HG03095 (cell line): Measurements from ENCODE around the gene CCDC80.

Experiments used
- ATAC-seq: cut with Tn5 transposase; IDR thresholded peaks from one replicate; pipeline ENCODE4 v1.9.1; 2021; ENCODE audit warnings: moderate library complexity; ENCODE audit not compliant: unreplicated experiment

Gene CCDC80, protein sequence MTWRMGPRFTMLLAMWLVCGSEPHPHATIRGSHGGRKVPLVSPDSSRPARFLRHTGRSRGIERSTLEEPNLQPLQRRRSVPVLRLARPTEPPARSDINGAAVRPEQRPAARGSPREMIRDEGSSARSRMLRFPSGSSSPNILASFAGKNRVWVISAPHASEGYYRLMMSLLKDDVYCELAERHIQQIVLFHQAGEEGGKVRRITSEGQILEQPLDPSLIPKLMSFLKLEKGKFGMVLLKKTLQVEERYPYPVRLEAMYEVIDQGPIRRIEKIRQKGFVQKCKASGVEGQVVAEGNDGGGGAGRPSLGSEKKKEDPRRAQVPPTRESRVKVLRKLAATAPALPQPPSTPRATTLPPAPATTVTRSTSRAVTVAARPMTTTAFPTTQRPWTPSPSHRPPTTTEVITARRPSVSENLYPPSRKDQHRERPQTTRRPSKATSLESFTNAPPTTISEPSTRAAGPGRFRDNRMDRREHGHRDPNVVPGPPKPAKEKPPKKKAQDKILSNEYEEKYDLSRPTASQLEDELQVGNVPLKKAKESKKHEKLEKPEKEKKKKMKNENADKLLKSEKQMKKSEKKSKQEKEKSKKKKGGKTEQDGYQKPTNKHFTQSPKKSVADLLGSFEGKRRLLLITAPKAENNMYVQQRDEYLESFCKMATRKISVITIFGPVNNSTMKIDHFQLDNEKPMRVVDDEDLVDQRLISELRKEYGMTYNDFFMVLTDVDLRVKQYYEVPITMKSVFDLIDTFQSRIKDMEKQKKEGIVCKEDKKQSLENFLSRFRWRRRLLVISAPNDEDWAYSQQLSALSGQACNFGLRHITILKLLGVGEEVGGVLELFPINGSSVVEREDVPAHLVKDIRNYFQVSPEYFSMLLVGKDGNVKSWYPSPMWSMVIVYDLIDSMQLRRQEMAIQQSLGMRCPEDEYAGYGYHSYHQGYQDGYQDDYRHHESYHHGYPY

DNA sequence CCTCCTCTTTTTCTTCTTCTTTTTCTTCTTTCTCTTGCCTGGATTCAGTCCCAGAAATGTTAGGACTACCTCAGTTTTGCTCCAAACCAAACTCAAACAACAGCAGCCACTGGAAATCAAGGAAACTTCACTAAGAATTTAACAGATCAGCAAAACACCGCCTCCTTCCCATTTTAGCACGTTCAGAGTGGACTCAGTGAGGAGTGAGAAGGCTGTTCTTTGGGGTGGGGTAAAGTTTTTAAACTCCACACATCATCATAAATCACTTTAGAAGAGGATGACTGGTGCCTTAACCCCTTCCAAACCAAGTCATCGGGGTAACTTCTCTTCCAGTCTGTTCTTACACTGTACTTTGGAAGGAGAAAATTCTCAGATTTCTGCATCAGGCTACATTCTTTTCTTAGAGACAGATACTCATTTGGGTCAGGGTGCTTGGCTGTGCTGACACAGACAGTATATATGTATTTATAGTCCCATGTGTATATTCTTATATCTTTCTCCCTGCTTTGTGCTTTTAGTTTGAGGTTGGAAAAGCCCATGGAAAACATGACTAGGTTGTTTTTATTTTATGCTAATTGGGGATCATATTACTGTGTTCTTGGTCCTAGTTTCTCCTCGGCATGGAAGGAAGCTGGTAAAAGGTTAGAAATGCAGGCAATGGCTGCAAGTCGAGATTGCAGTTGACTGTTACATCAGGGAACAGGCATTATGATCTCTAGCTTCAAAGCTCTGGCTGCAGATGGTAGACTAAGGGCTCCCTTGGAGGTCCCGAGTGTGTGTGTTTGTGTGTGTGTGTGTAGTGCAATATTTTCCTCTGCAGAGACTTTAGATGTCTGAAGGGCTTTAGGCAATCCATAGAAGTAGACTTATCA lies at the start of gene CCDC80:
Gene CCDC80, minus strand, starts transcription at position 214 of the 872 bp plus-strand sequence. CDS start 1,238 bp downstream, outside the sequence.
- no peak for ATAC-seq

DNA sequence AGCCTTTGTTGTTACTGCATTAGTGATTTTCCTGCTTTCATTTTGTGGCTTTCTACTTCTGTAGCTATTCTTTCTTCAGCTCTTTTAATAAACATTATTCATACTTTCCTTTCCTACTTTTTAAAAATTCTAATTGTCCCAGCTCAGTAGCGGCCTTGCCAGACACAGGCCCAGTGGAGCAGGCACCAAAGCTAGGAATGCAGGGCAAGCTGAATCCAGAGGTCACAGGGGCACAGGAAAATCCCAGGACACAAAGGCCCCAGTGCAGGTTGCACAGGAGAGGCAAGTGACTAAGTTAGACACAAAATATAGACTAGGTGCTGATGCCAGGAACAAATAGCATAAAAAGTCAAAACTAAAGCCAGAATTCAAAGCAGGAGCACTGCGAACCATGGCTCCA lies 49.0 kb upstream of the CCDC80 start:
- ATAC-seq = no peak

DNA sequence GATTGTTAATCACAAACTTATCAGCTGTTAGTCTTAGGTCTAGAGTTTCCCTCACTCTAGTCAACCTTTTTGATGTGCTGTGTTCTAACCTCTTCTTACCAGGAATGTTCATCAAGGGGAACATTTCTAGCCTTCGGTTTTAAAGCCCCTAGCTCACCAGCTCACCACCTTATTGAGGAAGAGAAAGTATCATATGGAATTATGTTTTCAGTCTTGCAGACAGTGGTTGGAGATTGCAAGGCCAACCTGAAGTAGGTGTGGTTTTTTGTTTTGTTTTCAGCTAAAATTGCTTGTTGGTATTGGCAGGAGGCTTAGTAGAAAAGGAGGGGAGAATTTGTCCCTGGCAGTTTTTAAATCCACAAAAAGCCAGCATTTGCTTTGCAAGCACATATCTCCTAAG lies 48.4 kb upstream of the CCDC80 start:
- ATAC-seq = no peak

DNA sequence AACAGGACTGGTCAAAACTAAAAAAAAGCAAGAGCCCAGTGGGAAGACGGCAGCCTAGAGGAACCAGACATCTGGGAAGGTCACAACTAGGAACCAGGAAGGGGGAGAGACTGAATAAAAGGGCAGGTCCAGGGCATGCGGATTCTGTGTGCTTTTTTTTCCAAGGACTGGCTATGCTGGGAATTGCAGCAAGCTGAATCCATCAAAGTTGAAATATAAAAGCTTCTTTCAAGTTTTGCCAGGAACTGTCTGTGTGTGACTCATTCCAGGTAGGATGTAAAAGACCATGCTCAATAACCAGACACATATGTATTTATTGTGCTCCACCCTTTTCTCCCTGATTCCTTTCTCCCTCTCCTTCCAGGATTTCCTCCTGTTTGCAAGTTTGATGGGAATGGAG lies 47.9 kb upstream of the CCDC80 start:
- no peak for ATAC-seq

DNA sequence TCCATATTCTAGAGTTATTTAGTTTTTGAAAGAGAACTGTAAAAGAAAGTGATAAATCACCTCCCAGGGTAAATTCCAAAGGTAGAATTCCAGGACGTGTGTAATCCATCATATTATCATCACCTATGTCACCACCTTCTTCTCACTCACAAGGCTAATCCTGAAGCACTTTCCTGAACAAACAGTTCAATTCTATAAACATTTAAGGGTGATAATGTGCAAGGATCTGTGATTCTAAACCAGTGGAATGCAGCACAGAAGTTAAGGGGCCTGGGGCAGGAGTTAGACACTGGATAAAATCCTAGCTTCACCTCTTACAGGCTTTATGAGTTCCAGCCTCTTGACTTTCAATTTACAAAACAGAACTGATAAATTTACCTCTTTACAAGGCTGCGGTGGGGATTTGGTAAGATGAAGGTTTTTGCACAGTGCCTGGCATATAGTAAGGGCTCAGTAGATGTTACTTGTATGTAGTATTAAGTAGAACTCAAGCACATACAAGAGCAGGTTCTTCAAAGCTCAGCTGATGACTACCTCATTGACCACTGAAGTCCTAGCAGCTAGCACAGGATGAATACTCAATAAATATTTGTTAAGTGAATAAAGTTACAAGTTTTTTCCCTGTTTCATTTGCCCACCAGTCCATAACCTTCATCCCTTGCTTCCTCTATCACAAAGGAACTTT lies 47.3 kb upstream of the CCDC80 start:
- no peak for ATAC-seq

DNA sequence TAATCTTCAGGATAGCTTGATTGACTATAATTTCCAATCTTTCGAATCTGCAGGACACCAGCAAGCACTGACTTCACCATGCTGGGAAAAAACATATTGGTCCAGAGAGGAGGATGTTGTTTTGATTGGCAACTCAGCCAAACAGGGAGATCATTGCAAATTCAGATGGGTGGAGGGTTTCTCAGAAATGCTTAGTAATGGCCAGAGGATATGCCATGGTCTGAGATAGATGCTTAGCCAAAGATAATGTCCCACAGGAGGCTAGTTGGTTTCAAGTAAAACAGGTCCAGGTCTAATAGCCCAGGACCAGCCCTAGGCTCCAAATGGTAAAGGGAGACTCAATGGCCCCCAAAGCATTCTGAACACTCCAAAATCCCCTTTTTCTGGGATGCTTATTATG lies 46.7 kb upstream of the CCDC80 start:
- no peak for ATAC-seq

DNA sequence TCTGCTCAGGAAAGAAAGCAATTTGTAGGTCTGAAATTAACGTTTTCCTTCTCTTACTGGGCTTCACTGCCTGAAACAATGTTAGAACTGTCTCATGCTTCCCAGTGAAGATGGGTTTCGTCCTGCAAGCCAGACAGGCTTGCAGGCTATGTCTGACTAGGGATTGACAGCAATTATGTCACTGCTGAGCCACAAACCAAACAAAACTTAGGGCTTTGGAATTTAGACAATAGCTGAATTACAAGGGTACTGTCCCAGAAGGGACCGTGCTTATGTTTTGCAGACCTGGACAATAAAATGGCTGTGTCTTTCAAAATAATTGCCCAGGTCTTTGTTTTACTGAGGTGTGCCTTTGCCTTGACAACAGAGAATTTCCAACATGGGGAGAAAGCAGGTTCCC lies 46.3 kb upstream of the CCDC80 start:
- ATAC-seq = no peak

DNA sequence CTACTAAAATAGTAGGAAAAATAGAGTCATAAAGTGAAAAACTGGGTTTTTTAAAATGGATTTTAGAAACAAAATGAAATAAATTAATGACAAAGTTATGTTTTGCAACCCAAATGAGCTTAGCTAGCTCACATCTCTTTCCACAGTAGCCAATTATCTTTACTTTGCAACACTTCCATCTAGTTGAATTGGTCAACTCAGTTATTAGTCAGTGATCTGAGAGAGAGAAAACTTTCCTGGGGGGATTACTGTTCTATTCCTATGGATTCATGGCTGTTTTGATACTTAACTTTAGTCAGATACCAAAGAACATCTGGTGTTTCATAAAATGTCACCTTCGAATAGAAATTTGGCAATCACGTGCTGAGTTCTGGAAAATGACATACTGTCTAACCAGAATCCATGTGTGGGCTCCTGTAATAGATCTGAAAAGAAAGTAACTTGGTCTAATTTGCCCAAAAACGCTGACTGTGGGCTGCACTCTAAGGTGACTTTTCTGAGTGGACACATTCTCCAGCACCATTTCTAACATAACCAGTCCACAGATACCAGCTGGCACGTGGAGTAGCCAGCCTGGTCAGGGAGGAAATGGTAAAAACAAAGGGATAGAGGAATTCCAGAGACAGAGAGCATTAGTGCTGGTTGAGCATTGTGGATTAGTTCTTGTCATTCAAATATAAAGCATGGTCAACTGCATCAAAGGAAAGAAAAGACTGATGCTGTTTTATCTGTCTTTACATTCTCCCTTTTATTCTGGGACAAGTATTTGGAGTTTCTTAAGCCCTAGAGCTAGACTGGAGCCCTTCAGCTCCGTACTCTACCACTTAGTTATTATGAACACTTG lies 45.2 kb upstream of the CCDC80 start:
- ATAC-seq = no peak

DNA sequence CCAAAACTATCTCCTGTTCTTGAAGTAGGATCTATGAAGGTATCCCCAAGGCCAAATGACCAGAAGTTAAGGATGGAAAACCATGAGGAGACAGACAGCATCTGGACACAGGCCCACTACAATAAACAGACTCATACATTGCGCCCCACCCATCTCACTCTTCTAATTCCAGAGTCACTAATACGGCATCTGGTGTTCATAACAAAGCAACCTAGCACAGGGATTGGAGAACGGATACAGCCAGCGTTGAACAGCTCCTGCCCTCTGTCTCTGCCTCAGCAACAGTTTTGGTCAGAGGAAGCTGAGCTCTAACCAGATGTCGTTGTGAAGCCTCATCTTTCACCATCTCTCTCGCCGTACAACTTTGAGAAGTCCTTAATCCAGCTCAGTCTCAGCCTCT lies 44.5 kb upstream of the CCDC80 start:
- ATAC-seq = no peak

DNA sequence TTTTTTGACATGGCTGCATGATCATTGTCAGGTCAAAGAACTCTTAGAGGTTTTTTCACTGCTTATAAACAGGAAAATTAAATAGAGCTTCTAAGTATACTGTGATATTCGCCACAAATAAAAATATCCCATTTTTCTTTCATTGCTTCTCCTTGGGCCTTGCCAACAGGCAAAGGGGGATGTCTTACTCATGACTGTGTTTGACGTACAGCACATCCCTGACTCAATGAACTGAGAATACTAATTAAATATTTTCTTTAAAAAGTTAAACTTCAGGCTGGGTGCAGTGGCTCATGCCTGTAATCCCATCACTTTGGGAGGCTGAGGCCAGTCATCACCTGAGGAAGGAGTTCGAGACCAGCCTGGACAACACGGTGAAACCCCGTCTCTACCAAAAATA lies 41.4 kb upstream of the CCDC80 start:
- ATAC-seq = no peak

DNA sequence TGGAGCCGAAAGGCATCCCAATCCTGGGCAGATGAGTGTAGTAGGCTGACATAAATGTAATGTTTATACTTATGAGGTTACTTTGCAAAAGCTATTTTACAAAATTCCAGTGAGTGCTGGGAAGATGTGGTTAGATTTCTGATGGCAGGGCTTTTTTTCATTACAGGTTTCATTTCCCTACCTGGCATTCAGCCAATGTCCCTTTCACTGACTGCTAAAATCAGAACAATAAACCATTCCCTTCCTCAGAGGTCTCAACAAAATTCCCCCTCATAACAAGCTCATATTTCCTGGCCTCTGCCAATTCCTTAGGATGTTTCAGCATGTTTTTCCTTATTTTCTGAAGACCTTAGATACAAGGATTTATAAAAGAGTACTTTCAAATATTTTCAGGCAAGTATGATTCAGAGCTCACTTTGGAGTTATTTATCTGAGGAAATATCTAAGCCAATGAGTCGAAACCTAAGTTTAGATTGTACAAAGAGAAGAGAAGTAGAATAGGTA lies 40.9 kb upstream of the CCDC80 start:
- no peak for ATAC-seq

DNA sequence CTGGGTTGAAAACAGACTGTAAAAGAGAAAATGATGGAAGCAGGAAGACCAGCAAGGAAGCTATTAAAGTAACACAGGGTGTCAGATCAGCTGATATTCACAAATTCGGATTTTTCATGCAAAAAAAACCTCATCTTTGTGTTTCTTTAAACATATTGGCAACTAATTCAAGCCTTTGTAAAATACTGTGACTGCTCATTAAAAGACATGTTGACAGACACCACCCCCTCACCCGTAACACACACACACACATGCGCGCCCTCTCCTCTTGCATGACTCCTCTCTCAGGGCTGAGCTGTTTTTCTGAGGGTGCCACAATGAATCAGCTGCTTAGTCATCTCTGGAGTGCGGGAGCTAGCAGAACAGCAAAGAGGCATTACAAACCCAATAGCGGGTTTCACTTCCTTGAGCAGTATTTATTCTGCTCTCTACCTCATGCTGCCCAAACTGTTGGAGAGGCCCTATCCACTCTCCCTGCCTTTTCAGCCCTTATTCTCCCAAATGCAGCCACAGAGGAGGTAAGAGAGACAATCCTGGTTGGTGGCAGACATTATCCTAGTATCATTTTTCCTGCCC lies 35.8 kb upstream of the CCDC80 start:
- ATAC-seq = peak; percentile 98

DNA sequence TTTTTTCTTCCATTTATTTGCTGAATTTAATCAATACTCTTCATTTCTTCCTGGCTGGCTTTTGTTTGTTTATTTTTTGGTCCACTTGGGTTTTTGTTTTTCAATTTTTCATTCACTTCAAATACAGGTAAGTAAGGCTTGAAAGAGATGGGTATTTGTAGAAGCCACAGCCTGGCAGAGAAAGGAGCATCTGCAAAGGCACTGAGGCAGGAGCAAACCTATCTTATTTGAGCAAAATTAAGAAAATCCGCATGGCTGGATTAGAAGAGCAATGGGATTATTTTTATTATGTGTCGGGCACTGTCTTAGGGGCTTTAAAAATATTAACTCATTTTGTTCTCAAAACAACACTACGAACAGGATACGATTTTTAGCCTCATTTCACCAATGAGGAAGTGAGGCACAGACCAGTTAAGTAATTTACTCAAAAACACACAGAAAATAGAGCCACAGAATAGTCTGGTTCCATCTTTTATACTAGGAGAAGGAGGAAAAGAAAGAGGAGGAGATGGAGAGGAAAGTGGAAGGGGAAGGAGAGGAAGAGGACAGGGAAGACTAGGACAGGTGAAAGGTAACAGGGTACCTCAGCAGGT lies 35.1 kb upstream of the CCDC80 start:
- ATAC-seq = no peak

DNA sequence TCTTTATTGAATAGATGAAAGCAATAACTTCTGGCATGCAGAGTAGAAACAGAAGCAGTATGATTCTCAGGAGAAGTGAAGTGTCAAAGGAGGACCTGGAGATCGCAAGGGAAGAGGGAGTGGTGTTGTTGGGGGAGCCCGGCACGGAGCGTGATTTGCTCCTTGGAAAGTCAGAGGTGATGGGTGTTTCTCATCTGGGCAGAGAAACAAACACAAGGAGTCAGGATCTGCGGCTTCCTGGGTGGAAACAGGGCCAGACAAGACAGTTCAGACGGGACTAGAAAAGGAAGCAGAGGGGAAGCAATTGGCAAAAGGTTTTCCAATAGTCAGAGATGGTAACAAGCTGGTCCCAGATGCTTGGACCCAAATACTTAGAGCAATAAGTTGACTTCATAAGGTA lies 34.4 kb upstream of the CCDC80 start:
- ATAC-seq = no peak

DNA sequence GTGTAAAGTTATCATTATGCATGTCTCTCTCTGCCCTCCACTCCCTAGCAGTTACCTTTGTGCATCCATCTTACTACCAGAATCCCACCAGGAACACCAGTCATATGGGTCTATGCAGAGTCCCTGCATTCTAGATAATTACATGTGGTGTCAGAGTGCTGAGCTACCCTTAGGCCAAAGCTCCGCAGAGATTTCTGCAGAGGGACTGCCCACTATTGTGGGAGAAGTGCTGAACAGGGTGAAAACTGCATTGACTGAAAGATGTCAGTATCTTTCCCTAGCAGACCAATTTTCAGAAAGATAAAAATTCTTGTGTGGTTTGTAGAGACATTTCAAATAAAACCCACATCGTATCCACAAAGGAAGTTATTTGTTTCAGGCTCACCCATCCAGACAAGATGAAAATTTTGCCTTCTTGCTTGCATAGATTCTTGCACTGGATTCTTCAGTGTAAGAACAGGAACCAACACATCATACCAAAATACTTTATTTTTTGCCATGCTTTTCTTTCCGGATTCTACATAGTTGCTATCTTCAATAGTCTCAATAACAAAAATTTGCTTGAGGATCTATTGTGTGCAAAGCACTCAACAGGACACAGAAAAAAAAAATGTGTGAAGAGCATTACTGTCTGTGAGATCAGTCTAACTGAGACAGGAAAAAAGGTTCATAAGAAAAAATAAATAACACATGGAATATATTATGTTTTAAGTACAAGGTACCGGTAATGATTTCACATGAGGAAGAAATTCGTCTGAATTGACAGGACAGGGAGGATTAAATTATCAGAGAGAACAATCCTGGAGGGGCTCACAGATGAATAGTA lies 32.0 kb upstream of the CCDC80 start:
- no peak for ATAC-seq

DNA sequence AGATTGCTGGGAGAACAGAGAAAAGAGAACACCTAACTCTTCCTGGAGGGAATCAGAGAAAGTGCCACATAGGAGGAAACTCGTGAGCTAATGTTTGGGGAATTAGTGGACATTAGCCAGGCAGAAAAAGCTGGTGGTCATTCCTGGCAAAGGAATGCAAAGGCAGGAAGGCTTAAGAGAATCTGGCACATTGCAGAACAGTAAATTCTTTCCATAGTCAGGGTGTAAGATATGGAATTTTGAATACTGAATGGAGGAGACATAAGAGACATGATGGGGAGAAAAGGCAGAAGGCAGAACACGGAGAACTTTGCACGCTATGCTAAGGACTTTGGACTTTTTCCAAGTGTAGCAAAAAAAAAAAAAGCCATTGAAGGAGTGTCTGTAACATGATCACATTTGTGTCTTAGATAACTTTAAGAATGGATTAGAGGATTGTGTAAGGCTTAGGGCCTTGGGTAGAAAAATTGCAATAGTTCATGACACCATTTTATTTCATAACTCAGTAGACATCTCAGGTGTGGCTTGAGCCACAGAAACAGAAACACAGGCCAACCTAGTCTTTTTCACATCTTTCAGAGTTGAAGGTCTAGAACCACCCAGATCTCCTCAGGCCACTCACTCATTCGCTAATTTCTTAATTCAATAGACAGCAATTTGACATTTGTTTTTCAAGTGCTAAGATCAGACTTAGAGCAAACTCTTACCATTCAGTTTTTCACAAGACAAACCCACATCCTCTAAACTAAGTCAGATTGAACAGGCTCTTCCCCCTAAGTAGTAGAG lies 31.2 kb upstream of the CCDC80 start:
- ATAC-seq = no peak

DNA sequence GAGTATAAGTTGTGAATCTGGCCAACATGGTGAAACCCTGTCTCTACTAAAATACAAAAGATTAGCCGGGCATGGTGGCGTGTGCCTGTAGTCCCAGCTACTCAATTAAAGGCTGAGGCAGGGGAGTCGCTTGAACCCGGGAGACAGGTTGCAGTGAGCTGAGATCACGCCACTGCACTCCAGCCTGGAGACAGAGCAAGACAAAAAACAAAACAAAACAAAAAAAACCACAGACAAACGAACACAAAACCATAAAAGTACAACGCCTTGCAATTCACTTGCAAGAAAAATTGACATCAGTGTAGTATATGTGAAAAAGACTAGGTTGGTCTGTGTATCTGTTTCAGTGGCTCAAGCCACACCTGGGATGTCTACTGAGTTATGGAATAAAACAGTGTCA lies 29.9 kb upstream of the CCDC80 start:
- no peak for ATAC-seq
